MG63 (cell line): ENCODE measurements around the gene CDC73. TPM values are rescaled to one million over a fixed set of nuclear protein-coding genes. Genes with fewer than 3 reads are reported as not detected.
"Not testable (repeated sequence)": the region's sequence is repeated elsewhere in the genome, so short reads cannot be mapped to it uniquely, and the experiment has no call there.

ENCODE experiments used
- DNase-seq: peaks from one replicate; pipeline ENCODE4 v3.0.0-alpha.2; 2020
- H3K27me3 ChIP-seq: fragments of 250-450 bp; sonication (Bioruptor Pico); 2 replicates; pipeline ENCODE4 v1.5.1; 2020; ENCODE audit warnings: mild to moderate bottlenecking, moderate library complexity
- H3K36me3 ChIP-seq: fragments of 250-450 bp; sonication (Bioruptor Pico); 2 replicates; pipeline ENCODE4 v1.5.1; 2020; ENCODE audit warnings: mild to moderate bottlenecking, moderate library complexity
- H3K4me3 ChIP-seq: fragments of 250-450 bp; sonication (Bioruptor Pico); 2 replicates; pipeline ENCODE4 v1.5.1; 2020; ENCODE audit warnings: mild to moderate bottlenecking, moderate library complexity
- H3K9me3 ChIP-seq: fragments of 250-450 bp; sonication (Bioruptor Pico); 2 replicates; pipeline ENCODE4 v1.5.1; 2020; ENCODE audit warnings: mild to moderate bottlenecking, moderate library complexity
- total RNA-seq: library from RNA; depleted of rRNA; stranded (reverse); fragments of >200 nt; shearing (Covaris generic); gene quantifications from 2 replicates; pipeline ENCODE4 v1.2.3, GENCODE V29; 2014; ENCODE audit warnings: low replicate concordance

CDC73 gene
- total RNA-seq, 1 experiment from 2014 or later = 19.8 TPM

- no peak overlapping the region for H3K4me3 ChIP-seq
- no peaks in the 10 kb centered on the region for H3K36me3 ChIP-seq
These were observed 12.2 kb upstream of the CDC73 start for GRCh38 chr1:193109619-193110018.

GRCh38 chr1:193110246-193110645 lies 11.6 kb upstream of the CDC73 start:
- Histone ChIP-seq H3K27me3 (no peaks in the 10 kb centered on the region), H3K4me3 (no peak overlapping the region), H3K36me3 (no peaks in the 10 kb centered on the region), H3K9me3 (no peaks in the 10 kb centered on the region)
- DNase-seq = no peak

More at GRCh38 chr1:193109619-193110018, 12.2 kb upstream of the CDC73 start:
- Histone ChIP-seq H3K9me3 (no peaks in the 10 kb centered on the region), H3K27me3 (no peaks in the 10 kb centered on the region)
- no peak for DNase-seq

GRCh38 chr1:193110864-193111263 lies 11.0 kb upstream of the CDC73 start:
- Histone ChIP-seq H3K4me3 (no peak overlapping the region), H3K36me3 (no peaks in the 10 kb centered on the region), H3K9me3 (no peaks in the 10 kb centered on the region), H3K27me3 (no peaks in the 10 kb centered on the region)
- no peak for DNase-seq

DNA sequence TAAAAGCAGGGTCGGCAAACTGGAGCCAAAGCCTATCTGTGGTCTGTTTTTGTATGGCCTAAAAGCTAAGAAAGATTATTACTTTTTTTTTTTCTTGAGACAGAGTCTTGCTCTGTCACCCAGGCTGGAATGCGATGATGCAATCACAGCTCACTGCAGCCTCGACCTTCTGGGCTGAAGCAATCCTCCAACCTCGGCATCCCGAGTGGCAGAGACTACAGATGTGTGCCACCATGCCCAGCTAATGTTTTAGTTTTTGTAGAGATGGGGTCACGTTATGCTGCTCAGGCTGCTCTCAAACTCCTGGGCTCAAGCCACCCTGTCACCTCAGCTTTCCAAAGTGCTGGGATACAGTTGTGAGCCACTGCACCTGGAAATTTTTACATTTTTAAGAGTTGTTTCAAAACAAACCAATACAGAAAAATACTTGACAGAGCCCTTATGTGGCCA lies 10.2 kb upstream of the CDC73 start:
- Histone ChIP-seq H3K4me3 (no peak overlapping the region), H3K27me3 (no peaks in the 10 kb centered on the region)

DNA sequence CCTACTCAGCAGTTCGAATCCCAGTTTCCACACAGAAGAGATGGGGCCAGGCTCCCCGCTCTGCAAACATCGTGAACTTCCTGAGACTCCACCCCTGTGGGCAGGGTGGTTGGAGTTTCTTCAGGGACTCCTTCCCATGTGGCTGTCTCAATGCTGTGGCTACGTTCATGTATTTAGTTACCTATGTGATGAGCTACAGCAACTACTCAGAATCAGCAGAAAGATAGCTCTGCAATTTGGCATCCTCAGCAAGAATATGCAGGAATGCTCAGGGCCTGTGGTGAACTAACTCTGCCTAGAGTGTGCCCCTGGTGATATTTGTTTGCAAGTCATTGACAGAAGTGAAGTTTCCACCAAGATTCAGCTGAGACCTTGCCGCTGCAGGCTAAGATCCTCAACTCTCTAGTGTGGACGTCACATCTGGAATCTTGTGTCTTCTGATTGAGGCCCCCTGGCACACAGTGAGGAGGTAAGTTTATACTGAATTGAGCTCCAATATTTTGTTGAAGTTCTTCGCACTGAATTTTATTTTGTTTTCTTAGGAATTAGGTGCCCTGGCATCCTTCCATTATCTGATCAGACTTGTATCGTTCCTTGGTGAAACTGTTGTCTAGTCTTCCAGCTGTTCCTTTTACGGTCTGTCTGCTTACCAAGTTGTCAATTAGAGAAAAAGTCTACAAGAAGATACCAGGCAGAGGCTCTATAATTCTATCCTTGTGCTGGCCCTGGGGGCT lies 8.4 kb upstream of the CDC73 start:
- no peaks in the 10 kb centered on the region for H3K27me3 ChIP-seq
- no peaks in the 10 kb centered on the region for H3K36me3 ChIP-seq
- no peak overlapping the region for H3K4me3 ChIP-seq
- H3K9me3 ChIP-seq = no peaks in the 10 kb centered on the region
- DNase-seq = no peak

More for the DNA sequence above, 10.2 kb upstream of the CDC73 start:
- DNase-seq = peak; percentile 87
- Histone ChIP-seq H3K36me3 (no peaks in the 10 kb centered on the region), H3K9me3 (no peaks in the 10 kb centered on the region)

GRCh38 chr1:193113992-193114332 lies 7.9 kb upstream of the CDC73 start:
- DNase-seq = no peak
- H3K36me3 ChIP-seq = no peaks in the 10 kb centered on the region
- no peak overlapping the region for H3K4me3 ChIP-seq
- H3K27me3 ChIP-seq = no peaks in the 10 kb centered on the region
- no peaks in the 10 kb centered on the region for H3K9me3 ChIP-seq

DNA sequence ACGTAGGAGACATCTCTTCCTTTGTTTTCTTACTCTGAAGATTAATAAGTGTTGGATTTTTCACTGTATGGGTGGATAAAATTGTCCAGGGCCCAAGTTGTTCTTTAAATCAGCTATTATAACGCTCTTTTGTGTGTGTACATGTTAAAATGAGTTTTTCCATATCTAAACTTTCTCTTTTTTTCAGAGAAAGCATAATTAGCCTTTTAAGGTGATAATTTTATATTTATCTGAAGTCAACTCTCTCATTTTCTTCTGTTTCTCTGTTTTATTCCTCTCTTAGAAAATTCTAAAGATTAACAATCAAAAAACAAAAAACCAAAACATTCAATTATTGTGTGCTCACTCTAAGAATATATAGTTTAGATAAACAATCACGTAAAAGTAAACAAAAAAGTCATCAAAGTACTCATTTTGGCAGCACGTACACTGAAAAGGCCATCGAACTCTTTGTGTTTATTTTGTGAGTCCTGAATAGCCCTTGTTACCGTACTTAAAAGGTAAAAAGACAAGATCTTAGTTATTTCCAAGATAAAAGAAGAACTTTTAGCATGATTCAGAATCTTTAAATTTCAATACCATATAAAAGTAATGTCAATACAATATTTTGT lies 7.2 kb upstream of the CDC73 start:
- no peaks in the 10 kb centered on the region for H3K36me3 ChIP-seq
- H3K27me3 ChIP-seq = no peaks in the 10 kb centered on the region
- no peak for DNase-seq
- H3K4me3 ChIP-seq = no peak overlapping the region
- no peaks in the 10 kb centered on the region for H3K9me3 ChIP-seq

GRCh38 chr1:193115629-193116227 lies 6.1 kb upstream of the CDC73 start:
- H3K4me3 ChIP-seq = no peak overlapping the region
- no peaks in the 10 kb centered on the region for H3K36me3 ChIP-seq
- no peaks in the 10 kb centered on the region for H3K9me3 ChIP-seq
- H3K27me3 ChIP-seq = no peaks in the 10 kb centered on the region
- peak; percentile 83 for DNase-seq

GRCh38 chr1:193117167-193117566 lies 4.7 kb upstream of the CDC73 start:
- H3K9me3 ChIP-seq, H3K4me3 ChIP-seq, H3K27me3 ChIP-seq, H3K36me3 ChIP-seq, DNase-seq: not testable (repeated sequence)

DNA sequence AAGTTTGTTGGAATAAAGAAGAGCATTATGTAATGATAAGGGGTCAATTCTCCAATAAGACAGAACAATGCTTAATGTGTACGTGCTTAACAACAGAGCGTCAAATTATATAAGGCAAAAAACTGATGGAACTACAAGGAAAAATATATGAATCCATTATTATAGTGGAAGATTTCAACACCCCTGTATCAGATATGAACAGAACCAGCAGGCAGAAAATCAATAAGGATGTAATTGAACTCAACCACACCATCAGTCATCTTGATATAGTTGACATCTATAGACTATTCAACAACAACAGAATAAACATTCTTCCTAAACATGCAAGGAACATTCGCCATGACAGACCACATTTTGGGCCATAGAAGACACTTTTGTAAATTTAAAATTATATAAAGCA lies 3.6 kb upstream of the CDC73 start:
- H3K36me3 ChIP-seq = no peaks in the 10 kb centered on the region
- no peak for DNase-seq
- no peak overlapping the region for H3K4me3 ChIP-seq
- no peaks in the 10 kb centered on the region for H3K9me3 ChIP-seq
- no peaks in the 10 kb centered on the region for H3K27me3 ChIP-seq

DNA sequence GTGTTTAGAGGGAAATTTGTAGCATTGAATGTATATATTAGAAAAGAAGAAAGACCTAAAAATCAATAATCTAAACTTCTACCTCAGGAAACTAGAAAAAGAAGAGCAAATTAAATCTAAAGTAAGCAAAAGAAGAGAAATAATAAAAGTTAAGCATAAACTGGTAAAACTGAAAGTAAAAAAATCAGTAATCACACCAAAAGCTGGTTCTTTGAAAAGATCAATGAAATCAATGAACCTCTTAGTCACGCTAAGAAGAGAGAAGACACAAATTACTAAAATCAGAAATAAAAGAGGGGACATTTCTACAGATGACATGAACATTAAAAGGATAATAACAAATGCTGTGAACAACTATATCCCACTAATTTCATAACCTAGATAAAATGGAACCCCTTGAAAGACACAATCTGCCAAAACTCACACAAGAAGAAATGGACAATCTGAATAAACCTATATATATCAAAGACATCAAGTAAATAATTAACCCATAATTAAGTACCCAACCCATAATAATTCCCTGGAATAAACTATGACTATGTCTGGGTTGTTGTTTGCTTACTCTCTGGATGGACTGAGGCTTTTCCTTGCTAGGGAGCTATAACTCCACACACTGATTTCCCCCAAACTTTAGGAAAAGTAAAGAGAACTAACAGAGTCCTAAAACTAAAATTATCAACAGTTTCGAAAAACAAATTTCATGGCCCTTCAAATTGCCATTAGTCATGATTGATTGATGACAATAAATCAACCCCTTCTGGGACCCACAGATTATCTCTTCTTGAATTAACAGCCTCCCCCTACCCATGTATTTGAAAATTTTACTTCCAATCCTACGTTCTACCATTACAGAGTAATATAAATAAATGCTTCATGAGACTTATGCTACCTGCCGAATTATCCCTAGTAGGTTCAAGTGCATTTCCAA lies 2.8 kb upstream of the CDC73 start:
- H3K9me3 ChIP-seq = no peaks in the 10 kb centered on the region
- DNase-seq = no peak
- peaks cover 3% of the 10 kb centered on the region for H3K36me3 ChIP-seq
- no peaks in the 10 kb centered on the region for H3K27me3 ChIP-seq
- H3K4me3 ChIP-seq = no peak overlapping the region

DNA sequence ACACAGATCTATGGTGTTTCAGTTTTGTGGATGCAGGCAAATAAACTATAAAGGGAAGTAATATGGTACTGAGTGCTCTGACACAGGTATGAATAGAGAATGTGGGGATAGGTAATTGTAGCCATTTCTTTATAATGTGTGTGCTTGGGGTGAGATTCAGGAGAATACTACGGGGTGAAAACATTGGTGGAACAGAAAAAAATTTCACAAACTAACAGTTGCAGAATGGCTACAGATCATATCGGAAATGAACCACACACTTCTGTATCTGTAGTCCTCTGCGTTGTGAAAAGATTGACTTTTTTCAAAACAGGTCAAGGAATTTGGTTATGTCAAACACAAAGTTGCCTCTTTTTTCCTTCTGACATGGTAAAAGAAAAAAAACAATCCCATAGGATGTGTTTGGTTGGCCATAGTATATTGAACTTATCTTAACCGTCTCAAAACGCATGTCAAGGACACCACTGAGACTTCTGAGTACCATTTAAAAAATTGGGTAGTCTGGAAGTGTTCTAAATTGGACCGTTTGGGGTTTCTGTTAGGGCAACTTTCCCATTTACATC lies 1.1 kb upstream of the CDC73 start:
- no peaks in the 10 kb centered on the region for H3K9me3 ChIP-seq
- H3K4me3 ChIP-seq = peak overlapping the region; percentile 96
- H3K36me3 ChIP-seq = peaks cover 17% of the 10 kb centered on the region
- no peak for DNase-seq
- no peaks in the 10 kb centered on the region for H3K27me3 ChIP-seq

DNA sequence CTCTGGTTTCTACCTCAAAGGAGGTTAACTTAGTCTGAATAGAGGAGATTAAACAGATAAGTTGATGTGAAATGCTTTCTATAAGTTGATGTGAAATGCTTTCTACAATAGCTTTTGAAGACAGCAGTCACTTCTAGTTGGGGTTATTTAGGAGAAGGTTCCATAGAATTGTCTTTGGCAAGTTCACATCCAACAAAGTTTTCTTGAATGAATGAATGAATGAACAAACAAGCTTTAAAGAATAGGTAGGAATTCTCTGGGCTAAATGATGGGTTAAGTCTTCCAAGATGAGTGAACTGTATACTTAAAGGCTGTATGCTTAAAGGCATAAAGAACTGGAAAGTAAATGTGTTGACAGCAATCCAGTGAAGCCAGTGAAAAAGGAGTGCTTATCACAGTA lies 1.9 kb downstream of the CDC73 start:
- Histone ChIP-seq H3K9me3 (no peaks in the 10 kb centered on the region), H3K4me3 (peak overlapping the region; percentile 96)
- no peak for DNase-seq

DNA sequence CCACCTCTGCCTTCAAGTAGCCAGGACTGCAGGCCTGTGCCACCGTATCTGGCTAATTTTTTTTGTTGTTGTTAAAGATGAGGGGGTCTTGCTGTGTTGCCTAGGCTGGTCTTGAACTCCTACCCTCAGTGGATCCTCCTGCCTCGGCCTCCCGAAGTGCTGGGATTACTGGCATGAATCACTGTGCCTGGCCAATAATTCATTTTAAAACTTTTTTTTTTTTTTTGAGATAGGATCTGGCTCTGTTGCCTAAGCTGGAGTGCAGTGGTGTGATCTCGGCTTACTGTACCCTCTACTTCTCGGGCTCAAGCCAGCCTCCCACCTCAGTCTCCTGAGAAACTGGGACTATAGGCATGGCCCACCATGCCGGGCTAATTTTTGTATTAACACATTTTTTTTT lies 3.5 kb downstream of the CDC73 start:
- H3K4me3 ChIP-seq = no peak overlapping the region
- H3K9me3 ChIP-seq = no peaks in the 10 kb centered on the region
- DNase-seq = no peak
- H3K27me3 ChIP-seq = no peaks in the 10 kb centered on the region
- peaks cover 36% of the 10 kb centered on the region for H3K36me3 ChIP-seq

More for the DNA sequence above, 1.9 kb downstream of the CDC73 start:
- Histone ChIP-seq H3K27me3 (no peaks in the 10 kb centered on the region), H3K36me3 (peaks cover 31% of the 10 kb centered on the region)

DNA sequence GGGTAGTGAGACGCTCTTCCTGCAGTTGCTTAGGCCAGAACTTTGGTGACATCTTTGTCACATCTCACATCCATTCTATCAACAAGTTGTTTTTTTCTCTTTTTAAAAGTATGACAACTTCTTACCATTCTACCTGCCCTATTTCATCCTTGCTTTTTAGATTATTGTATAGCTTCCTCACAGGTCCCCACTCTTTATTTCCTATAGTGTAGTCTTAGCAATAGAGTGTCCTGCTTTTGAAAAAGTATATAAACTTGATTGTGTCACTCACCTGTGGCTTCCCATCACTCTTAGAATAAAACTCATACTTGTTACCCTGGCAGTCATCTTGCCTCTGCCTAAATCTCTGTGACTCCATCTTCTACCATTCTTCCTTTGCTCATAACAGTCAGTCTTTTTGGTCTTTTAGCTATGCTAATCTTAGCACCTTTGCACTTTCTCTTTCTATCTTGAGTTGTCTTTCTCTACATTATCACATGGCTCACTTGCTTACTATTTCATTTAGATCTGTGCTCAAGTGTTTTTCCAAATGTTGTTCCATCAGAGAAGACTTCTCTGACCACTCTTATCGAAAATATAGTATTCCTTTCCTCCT lies 9.5 kb downstream of the CDC73 start:
- no peak for DNase-seq
- no peaks in the 10 kb centered on the region for H3K9me3 ChIP-seq
- H3K27me3 ChIP-seq = no peaks in the 10 kb centered on the region
- H3K36me3 ChIP-seq = peaks cover 53% of the 10 kb centered on the region
- H3K4me3 ChIP-seq = no peak overlapping the region

DNA sequence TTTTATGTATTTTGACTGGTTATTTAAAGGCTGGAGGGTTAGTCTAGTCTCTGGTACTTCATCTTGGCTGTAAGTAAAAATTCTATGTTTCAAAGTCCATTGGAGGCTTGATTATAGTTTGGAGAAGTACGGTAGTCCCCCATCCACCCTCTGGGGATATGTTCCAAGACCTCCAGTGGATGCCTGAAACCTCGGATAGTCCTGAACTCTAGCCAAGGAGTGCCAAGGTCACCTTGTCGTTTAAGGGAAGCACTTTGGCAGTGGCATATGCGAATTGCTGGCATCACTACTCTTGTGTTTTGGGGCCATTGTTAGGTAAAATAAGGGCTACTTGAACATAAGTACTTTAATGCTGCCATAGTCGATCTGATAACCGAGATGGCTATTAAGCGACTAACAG lies 18.4 kb downstream of the CDC73 start:
- DNase-seq = no peak
- Histone ChIP-seq H3K27me3 (no peaks in the 10 kb centered on the region), H3K4me3 (no peak overlapping the region), H3K9me3 (no peaks in the 10 kb centered on the region), H3K36me3 (peaks cover 67% of the 10 kb centered on the region)
